Measurements from ENCODE around the gene ZNF598.

ZNF598 gene

GRCh38 chr16:1990101-1990350, 19.6 kb downstream of the ZNF598 start:
- DNase-seq: no peak

GRCh38 chr16:1989209-1990100, 20.2 kb downstream of the ZNF598 start, which contains the start of gene SYNGR3:
Gene SYNGR3 (plus strand): TSS chr16:1989970. CDS start chr16:1990103, 133 bp downstream.
- DNase-seq: no peak

- DNase-seq: no peak
Observed at GRCh38 chr16:1987198-1987597, 22.4 kb downstream of the ZNF598 start.

GRCh38 chr16:1985466-1986150, 24.0 kb downstream of the ZNF598 start:
- no peak for DNase-seq

DNA sequence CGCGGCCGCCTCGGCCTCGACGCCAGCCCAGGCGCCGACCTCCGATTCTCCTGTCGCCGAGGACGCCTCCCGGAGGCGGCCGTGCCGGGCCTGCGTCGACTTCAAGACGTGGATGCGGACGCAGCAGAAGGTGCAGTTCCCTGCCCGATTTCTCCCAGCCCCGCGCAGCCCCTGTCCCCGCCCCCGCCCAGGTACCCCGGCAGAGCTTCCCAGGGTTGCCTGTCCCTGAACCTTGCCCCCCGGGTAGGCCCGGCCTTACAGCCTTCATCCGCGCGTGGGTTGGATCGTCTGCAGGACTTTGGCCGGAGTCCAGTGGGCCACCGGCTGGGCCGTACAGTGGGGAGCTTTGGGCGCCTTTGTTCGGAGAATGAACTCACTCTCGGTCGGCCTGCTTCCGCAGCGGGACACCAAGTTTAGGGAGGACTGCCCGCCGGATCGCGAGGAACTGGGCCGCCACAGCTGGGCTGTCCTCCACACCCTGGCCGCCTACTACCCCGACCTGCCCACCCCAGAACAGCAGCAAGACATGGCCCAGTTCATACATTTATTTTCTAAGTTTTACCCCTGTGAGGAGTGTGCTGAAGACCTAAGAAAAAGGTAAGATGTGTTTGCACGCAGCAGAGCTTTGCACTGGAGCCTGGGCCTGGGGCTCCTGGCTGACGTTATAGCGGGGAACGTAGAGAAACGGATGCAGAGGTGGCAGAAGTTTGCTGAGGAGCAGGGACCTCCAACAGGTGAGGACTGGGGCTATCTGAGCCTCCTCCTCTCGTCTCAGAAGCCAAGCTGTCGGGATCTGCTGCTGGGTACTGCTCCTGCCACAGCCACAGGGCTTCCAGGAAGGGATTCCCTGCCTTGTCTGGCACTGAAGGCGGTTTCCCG, 25.0 kb downstream of the ZNF598 start:
- no peak for DNase-seq

- DNase-seq: peak; percentile 49
Observed at GRCh38 chr16:1983544-1984346, 25.9 kb downstream of the ZNF598 start, which contains the start of gene GFER. Gene GFER (plus strand): TSS chr16:1984193. CDS start chr16:1984219, 26 bp downstream.

DNA sequence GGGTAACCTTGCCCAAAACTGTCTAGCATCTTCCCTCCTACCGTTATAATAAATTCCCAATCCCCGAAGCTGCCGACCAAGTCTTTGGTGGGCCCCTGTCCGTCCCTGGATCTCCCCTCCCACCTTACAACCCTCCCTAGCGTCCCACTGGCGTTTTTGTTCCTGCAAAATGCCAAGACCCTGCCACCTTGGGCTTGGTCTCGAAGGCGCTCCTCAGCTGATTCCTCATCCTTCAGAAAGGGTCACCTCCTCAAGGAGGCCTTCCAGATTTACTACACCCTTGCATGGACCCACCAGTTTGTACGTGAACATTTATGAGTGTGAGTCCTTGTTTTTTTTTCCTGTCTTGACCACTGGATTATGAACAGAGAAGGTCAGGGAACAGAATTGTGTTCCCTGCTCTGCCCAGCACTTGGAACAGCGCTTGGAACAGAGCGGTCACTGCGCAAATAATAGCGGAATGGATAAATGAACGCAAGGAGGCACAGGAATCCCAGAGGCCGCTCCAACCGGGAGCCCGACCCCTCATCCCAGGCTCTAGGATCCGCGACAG, 26.6 kb downstream of the ZNF598 start:
- no peak for DNase-seq

- DNase-seq: no peak
Observed at GRCh38 chr16:1982013-1982433, 27.6 kb downstream of the ZNF598 start.

DNA sequence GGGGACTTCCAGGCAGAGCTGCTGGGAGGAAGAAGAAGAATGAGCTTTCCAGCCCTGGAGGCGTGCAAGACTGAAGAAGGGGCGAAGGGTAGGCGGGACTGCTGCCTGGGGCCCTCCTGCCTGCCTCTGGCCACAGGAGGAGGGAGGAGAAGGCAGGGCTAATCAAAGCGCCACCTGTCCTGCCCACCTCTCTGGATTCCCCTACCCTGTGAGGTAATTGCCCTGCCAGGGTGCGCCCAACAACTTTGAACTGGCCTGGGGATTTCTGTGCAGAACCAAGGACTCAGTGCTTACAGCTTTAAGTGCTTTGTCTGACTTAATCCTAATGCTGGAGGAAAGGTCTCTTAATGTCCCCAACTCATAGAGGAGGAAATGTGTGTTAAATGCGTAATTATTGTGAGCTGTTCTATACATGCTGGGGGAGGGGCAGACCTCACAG, 28.2 kb downstream of the ZNF598 start, which contains the start of gene NOXO1:
Gene NOXO1, minus strand, starts transcription at position 72 of the 439 bp plus-strand sequence. CDS start 290 bp downstream, outside the sequence.
- no peak for DNase-seq

GRCh38 chr16:1980770-1981087, 28.9 kb downstream of the ZNF598 start:
- no peak for DNase-seq

DNA sequence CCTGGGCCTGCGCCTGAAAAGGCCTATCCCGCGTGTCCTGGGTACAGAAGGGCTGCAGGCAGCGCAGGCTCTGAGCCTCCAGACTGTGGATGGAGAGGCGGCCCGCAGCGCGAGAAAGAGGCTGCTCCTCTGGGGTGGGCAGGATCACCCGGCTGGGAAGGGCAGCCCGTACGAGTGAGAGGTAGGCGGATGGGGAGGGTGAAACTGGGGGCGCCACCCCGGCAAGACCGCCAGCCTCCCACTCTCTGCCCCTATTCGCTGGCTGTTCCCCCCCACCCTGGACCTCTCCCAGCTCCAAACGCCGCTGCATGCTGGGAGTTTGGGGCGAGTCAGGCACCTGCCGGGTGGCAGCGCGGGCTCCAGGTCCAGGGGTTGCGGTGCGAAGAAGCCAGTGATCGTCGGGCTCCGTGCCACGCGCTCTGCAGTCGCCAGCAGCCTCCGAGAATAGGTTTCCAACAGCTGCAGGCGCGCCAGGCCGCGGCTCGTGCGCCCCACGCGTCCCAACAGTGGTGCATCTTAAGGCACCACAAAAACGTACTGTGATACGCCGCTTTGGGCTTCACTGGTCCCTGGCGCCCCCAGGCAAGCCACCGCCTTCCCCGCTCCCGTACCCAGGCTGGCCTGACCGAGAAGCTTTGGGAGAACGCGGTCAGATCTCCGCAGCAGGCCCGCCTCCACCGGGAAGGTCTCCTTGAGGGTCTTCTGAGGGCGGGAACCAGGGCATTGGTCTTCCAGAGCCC, 29.4 kb downstream of the ZNF598 start:
- DNase-seq: no peak

DNA sequence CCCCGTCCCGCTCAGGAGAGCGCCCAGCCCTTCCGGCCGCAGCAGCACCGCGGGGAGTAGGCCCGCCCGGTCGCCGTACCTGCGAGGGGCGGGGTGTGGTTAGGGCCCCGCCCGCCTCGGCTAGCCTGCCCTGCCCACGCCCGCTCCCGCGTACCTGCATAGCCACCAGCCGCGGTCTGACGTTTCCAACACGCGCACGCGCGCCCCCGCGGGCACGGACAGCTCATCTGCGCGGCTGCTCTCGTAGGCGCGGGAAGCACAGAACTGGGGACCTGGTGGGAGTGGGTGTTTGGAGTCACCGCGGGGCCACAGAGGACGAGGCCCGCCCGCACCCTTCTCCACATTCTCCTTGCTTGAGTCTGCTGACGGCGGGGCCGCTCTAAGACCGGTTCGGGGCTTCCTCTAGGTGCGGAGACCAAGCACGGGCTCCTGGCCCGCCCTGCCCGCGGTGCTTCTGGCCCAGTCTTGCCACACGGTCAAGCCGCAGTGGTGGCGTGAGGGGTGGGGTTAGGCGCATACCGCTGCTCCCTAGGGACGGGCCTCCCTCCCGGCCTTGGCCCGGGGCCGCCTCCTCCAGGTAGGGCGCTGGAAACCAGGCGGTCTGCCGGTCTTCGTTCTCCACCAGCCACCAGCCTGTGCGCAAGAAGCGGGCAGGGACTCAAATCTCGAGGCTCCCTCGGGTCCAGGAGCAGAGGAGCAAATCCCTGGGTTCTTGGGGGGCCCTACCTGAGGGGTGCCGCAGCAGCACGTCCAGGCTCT, 30.2 kb downstream of the ZNF598 start:
- peak; percentile 38 for DNase-seq

- no peak for DNase-seq
Observed at GRCh38 chr16:1978476-1979120, 31.0 kb downstream of the ZNF598 start.

GRCh38 chr16:1977875-1978268, 31.7 kb downstream of the ZNF598 start:
- no peak for DNase-seq

- no peak for DNase-seq
Observed at GRCh38 chr16:1976951-1977874, 32.4 kb downstream of the ZNF598 start.

- DNase-seq: no peak
Observed at GRCh38 chr16:1976216-1976520, 33.5 kb downstream of the ZNF598 start.

DNA sequence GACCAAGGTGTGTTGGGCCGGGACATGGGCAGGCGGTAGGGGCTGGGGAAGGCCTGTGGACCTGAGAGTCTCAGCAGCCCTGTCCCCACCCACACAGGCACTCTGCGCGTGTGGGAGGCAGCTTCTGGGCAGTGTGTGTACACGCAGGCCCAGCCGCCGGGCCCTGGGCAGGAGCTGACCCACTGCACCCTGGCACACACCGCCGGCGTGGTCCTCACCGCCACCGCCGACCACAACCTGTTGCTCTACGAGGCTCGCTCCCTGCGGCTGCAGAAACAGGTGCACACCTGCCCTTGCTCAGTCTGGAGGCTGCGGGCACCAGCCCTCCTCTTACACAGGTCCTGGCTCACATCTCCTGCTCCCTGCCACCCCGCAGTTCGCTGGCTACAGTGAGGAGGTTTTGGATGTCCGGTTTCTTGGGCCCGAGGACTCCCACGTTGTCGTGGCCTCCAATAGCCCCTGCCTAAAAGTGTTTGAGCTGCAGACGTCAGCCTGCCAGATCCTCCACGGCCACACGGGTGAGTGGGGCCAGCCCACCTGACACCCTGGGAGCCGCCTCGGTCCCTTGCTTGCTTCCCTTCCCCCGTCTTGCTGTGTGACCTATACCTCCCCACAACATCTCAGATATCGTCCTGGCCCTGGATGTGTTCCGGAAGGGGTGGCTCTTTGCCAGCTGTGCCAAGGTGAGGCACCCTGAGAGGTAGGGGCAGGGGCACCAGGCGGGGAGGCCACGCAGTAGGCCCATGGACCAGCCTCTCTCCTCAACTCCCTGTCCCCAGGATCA, 34.0 kb downstream of the ZNF598 start:
- no peak for DNase-seq

Data from DMS79 (cell line).